ENCODE results near the gene CERS1.

CERS1 gene

GRCh38 chr19:18895824-18896341 lies at the start of gene CERS1:
TSS of gene CERS1 (minus strand) at chr19:18896158. CDS start at chr19:18896072, 86 bp downstream.
- peak within 1 kb of the TSS; percentile 64 for H3K4me3 Mint-ChIP-seq
- peaks cover 27% of the 10 kb centered on the region for H3K27me3 Mint-ChIP-seq (ENCODE audit: low read depth)
- peaks cover 2% of the 10 kb centered on the region for H3K4me1 Mint-ChIP-seq (ENCODE audit: low read depth)
- H3K27ac Mint-ChIP-seq, result no peak within 1 kb of the TSS
- peaks cover 5% of the 10 kb centered on the region for H3K36me3 Mint-ChIP-seq (ENCODE audit: low read depth)
- no peaks in the 10 kb centered on the region for H3K9me3 Mint-ChIP-seq

GRCh38 chr19:18945297-18945696 lies 49.3 kb upstream of the CERS1 start:
- H3K4me3 Mint-ChIP-seq, result no peak overlapping the region
- H3K9me3 Mint-ChIP-seq, result no peaks in the 10 kb centered on the region
- H3K27ac Mint-ChIP-seq, result no peak overlapping the region
- H3K4me1 Mint-ChIP-seq (ENCODE audit: low read depth), result peaks cover 2% of the 10 kb centered on the region
- H3K27me3 Mint-ChIP-seq (ENCODE audit: low read depth), result peaks cover 28% of the 10 kb centered on the region
- H3K36me3 Mint-ChIP-seq (ENCODE audit: low read depth), result no peaks in the 10 kb centered on the region

GRCh38 chr19:18943465-18943864 lies 47.5 kb upstream of the CERS1 start:
- Mint-ChIP-seq H3K36me3 (ENCODE audit: low read depth) (no peaks in the 10 kb centered on the region), H3K4me3 (no peak overlapping the region), H3K27ac (no peak overlapping the region), H3K4me1 (ENCODE audit: low read depth) (peaks cover 2% of the 10 kb centered on the region), H3K9me3 (no peaks in the 10 kb centered on the region), H3K27me3 (ENCODE audit: low read depth) (peaks cover 44% of the 10 kb centered on the region)

- Mint-ChIP-seq H3K9me3 (no peaks in the 10 kb centered on the region), H3K4me1 (ENCODE audit: low read depth) (peaks cover 2% of the 10 kb centered on the region), H3K36me3 (ENCODE audit: low read depth) (no peaks in the 10 kb centered on the region), H3K4me3 (no peak overlapping the region), H3K27ac (no peak overlapping the region), H3K27me3 (ENCODE audit: low read depth) (peaks cover 51% of the 10 kb centered on the region)
These were observed 46.7 kb upstream of the CERS1 start for GRCh38 chr19:18942692-18943091.

GRCh38 chr19:18941628-18942354 lies 45.8 kb upstream of the CERS1 start:
- Mint-ChIP-seq H3K9me3 (no peaks in the 10 kb centered on the region), H3K36me3 (ENCODE audit: low read depth) (no peaks in the 10 kb centered on the region), H3K4me3 (peak overlapping the region; percentile 46), H3K4me1 (ENCODE audit: low read depth) (peaks cover 2% of the 10 kb centered on the region), H3K27me3 (ENCODE audit: low read depth) (peaks cover 53% of the 10 kb centered on the region), H3K27ac (no peak overlapping the region)

GRCh38 chr19:18940769-18941627 lies 45.0 kb upstream of the CERS1 start, which contains the start of gene HOMER3:
TSS of gene HOMER3 (minus strand) at chr19:18941217. CDS start at chr19:18938982, 2,235 bp downstream.
- no peak within 1 kb of the TSS for H3K27ac Mint-ChIP-seq
- H3K27me3 Mint-ChIP-seq (ENCODE audit: low read depth), result peaks cover 50% of the 10 kb centered on the region

GRCh38 chr19:18939922-18940768 lies 44.2 kb upstream of the CERS1 start:
- no peaks in the 10 kb centered on the region for H3K36me3 Mint-ChIP-seq (ENCODE audit: low read depth)
- H3K4me3 Mint-ChIP-seq, result peak overlapping the region; percentile 37
- H3K9me3 Mint-ChIP-seq, result no peaks in the 10 kb centered on the region
- H3K4me1 Mint-ChIP-seq (ENCODE audit: low read depth), result peaks cover 2% of the 10 kb centered on the region
- no peak overlapping the region for H3K27ac Mint-ChIP-seq
- H3K27me3 Mint-ChIP-seq (ENCODE audit: low read depth), result peaks cover 50% of the 10 kb centered on the region

More at GRCh38 chr19:18940769-18941627, 45.0 kb upstream of the CERS1 start, which contains the start of gene HOMER3:
- Mint-ChIP-seq H3K9me3 (no peaks in the 10 kb centered on the region), H3K36me3 (ENCODE audit: low read depth) (no peaks in the 10 kb centered on the region), H3K4me1 (ENCODE audit: low read depth) (peaks cover 2% of the 10 kb centered on the region), H3K4me3 (peak within 1 kb of the TSS; percentile 46)

GRCh38 chr19:18939163-18939562 lies 43.2 kb upstream of the CERS1 start:
- no peaks in the 10 kb centered on the region for H3K9me3 Mint-ChIP-seq
- no peaks in the 10 kb centered on the region for H3K36me3 Mint-ChIP-seq (ENCODE audit: low read depth)
- peak overlapping the region; percentile 42 for H3K4me3 Mint-ChIP-seq
- peaks cover 2% of the 10 kb centered on the region for H3K4me1 Mint-ChIP-seq (ENCODE audit: low read depth)
- H3K27ac Mint-ChIP-seq, result no peak overlapping the region
- peaks cover 54% of the 10 kb centered on the region for H3K27me3 Mint-ChIP-seq (ENCODE audit: low read depth)

GRCh38 chr19:18933297-18933696 lies 37.3 kb upstream of the CERS1 start:
- H3K4me1 Mint-ChIP-seq (ENCODE audit: low read depth), result peaks cover 4% of the 10 kb centered on the region
- no peaks in the 10 kb centered on the region for H3K9me3 Mint-ChIP-seq
- peaks cover 21% of the 10 kb centered on the region for H3K27me3 Mint-ChIP-seq (ENCODE audit: low read depth)
- no peaks in the 10 kb centered on the region for H3K36me3 Mint-ChIP-seq (ENCODE audit: low read depth)
- no peak overlapping the region for H3K4me3 Mint-ChIP-seq
- no peak overlapping the region for H3K27ac Mint-ChIP-seq

- Mint-ChIP-seq H3K36me3 (ENCODE audit: low read depth) (no peaks in the 10 kb centered on the region), H3K4me1 (ENCODE audit: low read depth) (peaks cover 4% of the 10 kb centered on the region), H3K27me3 (ENCODE audit: low read depth) (peaks cover 13% of the 10 kb centered on the region), H3K9me3 (no peaks in the 10 kb centered on the region), H3K27ac (no peak overlapping the region), H3K4me3 (peak overlapping the region; percentile 74)
These were observed 36.4 kb upstream of the CERS1 start for GRCh38 chr19:18932216-18932841.

GRCh38 chr19:18931316-18932162 lies 35.6 kb upstream of the CERS1 start:
- no peak overlapping the region for H3K27ac Mint-ChIP-seq
- peaks cover 4% of the 10 kb centered on the region for H3K4me1 Mint-ChIP-seq (ENCODE audit: low read depth)
- no peaks in the 10 kb centered on the region for H3K9me3 Mint-ChIP-seq
- H3K4me3 Mint-ChIP-seq, result no peak overlapping the region
- H3K27me3 Mint-ChIP-seq (ENCODE audit: low read depth), result peaks cover 13% of the 10 kb centered on the region
- peaks cover 3% of the 10 kb centered on the region for H3K36me3 Mint-ChIP-seq (ENCODE audit: low read depth)

GRCh38 chr19:18929311-18929710 lies 33.4 kb upstream of the CERS1 start:
- Mint-ChIP-seq H3K27me3 (ENCODE audit: low read depth) (peaks cover 11% of the 10 kb centered on the region), H3K27ac (no peak overlapping the region), H3K9me3 (no peaks in the 10 kb centered on the region), H3K4me3 (no peak overlapping the region), H3K4me1 (ENCODE audit: low read depth) (peaks cover 4% of the 10 kb centered on the region), H3K36me3 (ENCODE audit: low read depth) (peaks cover 15% of the 10 kb centered on the region)
